HG03354 (cell line): ENCODE measurements around the gene TRAPPC10.
"Not testable (repeated sequence)": the region's sequence is repeated elsewhere in the genome, so short reads cannot be mapped to it uniquely, and the experiment has no call there.

Experiments used
- ATAC-seq: cut with Tn5 transposase; IDR thresholded peaks from one replicate; pipeline ENCODE4 v1.9.1; 2021; ENCODE audit warnings: mild to moderate bottlenecking; ENCODE audit not compliant: unreplicated experiment, poor library complexity, severe bottlenecking

Gene TRAPPC10

GRCh38 chr21:44113702-44114371, 101.7 kb downstream of the TRAPPC10 start:
- ATAC-seq = not testable (repeated sequence)

GRCh38 chr21:44122131-44122530, 110.0 kb downstream of the TRAPPC10 start:
- not testable (repeated sequence) for ATAC-seq

GRCh38 chr21:44127827-44128226, 115.7 kb downstream of the TRAPPC10 start:
- not testable (repeated sequence) for ATAC-seq

GRCh38 chr21:44133715-44134057, 121.6 kb downstream of the TRAPPC10 start:
- ATAC-seq = peak; percentile 29

GRCh38 chr21:44134732-44135131, 122.6 kb downstream of the TRAPPC10 start:
- ATAC-seq = not testable (repeated sequence)

GRCh38 chr21:44138039-44138438, 125.9 kb downstream of the TRAPPC10 start:
- not testable (repeated sequence) for ATAC-seq

- not testable (repeated sequence) for ATAC-seq
Measured at GRCh38 chr21:44139787-44140551, 127.9 kb downstream of the TRAPPC10 start.

- not testable (repeated sequence) for ATAC-seq
Measured at GRCh38 chr21:44140552-44140932, 128.4 kb downstream of the TRAPPC10 start.

GRCh38 chr21:44142470-44142869, 130.4 kb downstream of the TRAPPC10 start:
- not testable (repeated sequence) for ATAC-seq

GRCh38 chr21:44143380-44143779, 131.3 kb downstream of the TRAPPC10 start:
- ATAC-seq = peak; percentile 58

GRCh38 chr21:44143996-44144395, 131.9 kb downstream of the TRAPPC10 start:
- ATAC-seq = peak; percentile 12

- ATAC-seq = not testable (repeated sequence)
Measured at GRCh38 chr21:44144784-44145602, 132.9 kb downstream of the TRAPPC10 start.

GRCh38 chr21:44145616-44146015, 133.5 kb downstream of the TRAPPC10 start:
- ATAC-seq = not testable (repeated sequence)

- ATAC-seq = not testable (repeated sequence)
Measured at GRCh38 chr21:44147108-44147507, 135.0 kb downstream of the TRAPPC10 start.

- not testable (repeated sequence) for ATAC-seq
Measured at GRCh38 chr21:44150255-44150654, 138.1 kb downstream of the TRAPPC10 start.

GRCh38 chr21:44153214-44153888, 141.2 kb downstream of the TRAPPC10 start:
- not testable (repeated sequence) for ATAC-seq

- ATAC-seq = not testable (repeated sequence)
Measured at GRCh38 chr21:44153889-44154228, 141.8 kb downstream of the TRAPPC10 start.

GRCh38 chr21:44154816-44155230, 142.7 kb downstream of the TRAPPC10 start:
- peak; percentile 21 for ATAC-seq

GRCh38 chr21:44155231-44155993, 143.3 kb downstream of the TRAPPC10 start:
- peak; percentile 46 for ATAC-seq
